Limb (tissue), 2 donors: ENCODE measurements around the gene COMP.

ENCODE experiments used
- DNase-seq, 2 donors: peaks; one replicate each; pipeline ENCODE4 v3.0.0-alpha.2; 2016; ENCODE audit errors: extremely low spot score in 2 of 2

The COMP gene

DNA sequence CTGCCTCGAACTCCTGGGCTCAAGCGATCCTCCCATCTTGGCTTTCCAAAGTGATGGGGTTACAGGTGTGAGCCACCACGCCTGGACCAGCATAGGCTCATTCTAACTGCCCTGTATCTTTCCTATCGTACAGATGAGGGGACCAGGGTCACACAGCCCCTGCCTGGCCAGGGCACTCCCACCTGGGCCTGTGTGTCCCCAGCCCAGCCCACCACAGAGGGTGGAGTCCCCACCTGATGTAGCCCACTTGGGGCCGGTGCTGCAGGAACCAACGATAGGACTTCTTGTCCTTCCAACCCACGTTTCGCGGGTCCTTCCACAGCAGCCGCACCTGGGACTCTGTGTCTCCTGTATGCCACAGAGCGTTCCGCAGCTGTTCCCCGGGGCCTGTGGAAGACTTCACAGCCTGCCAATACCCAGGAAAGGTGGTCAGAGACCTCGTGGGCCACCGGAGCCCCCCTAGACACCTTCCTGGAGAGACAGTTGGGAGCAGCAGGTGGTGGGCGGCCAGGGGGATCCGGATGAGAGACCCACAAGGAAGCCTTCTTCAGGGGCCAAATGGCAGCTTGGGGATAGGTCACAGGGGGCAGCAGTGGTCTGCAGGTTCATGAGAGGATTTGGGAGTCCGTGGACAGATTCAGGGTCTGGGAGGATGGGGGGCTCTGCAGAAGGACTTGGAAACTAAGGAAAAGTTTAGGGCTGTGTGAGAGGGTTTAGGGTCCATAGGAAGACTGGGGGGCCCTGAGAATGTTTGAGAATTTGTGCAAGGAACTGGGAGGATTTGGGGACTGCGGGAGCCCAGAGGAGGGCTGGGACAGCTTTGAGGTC lies 6.9 kb downstream of the COMP start:
- DNase-seq: no peak

DNA sequence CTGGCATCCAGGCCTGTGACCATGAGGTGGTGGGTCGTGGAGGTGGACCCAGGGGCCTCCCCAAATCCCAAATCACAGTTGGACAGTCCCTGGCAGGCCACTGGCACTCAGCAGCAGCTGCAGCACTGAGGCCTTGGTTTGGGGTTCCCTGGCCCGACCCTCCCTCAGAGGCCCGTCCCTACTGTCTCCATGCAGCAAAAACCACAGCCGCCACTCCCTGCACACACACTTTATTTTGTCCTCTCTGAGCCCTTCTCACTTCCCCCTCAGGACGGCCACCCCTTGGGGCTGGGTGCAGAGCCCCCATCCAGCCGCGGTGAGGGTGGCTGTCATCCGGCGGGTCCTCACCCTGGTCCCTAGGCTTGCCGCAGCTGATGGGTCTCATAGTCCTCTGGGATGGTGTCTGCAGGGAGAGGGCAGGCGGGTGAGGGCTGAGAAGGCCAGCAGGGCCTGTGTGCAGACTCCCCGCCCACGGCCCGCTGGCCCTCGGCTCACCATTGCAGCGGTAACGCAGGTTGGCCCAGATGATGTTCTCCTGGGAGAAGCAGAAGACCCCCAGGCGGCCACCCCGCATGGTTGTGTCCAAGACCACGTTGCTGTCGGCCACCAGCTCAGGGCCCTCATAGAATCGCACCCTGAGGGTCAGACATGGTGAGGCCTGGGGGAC lies 8.4 kb downstream of the COMP start:
- no peak for DNase-seq

DNA sequence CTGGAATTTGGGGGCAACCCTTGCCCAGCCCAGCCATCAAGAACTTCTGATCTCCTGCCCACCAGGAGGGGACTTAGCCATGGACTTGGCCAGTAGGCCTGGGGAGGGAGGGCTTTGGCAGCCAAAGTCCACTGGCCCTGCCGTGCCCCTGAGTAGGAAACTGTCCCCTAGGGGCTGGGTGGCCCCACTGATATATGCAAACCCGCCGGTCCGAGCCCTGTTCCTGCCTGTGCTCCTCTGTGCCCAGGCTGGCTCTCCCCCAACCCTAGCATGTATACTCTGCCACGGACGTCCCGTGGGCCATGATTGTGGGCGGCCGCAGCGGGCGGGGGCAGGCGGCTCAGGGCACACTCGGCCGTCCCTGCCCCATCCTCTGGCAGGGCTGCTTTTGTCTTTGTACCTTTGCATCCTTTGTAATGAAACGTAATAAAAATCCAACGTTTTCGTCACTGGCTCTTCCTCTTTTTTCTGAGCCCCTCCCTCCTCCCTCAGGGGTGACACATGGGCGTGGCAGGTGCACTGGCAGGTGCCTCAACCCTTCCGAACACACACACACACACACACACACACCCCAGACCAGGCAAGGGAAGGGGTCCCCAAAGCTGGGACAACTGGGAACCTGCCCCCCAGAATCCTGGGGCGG lies 9.1 kb downstream of the COMP start:
- no peak for DNase-seq

GRCh38 chr19:18781047-18781600 lies 10.0 kb downstream of the COMP start:
- DNase-seq: no peak

DNA sequence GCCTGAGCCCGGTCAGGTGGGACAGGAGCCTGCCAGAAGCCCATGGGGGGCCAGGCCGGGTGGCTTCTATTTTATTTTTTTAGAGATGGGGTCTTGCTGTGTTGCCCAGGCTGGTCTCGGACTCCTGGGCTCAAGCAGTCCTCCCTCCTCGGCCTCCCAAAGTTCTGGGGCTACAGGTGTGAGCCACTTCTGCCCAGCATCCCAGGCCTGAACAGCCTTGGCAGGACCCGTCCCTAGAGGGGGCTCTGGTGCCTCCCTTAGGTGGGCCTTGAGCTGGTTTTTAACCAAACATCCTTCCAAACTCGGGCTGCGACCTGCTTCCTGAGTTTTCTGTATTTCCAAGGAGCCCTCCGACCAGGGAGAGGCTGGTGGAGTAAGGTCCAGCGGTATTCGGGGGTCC lies 10.5 kb downstream of the COMP start:
- no peak for DNase-seq

DNA sequence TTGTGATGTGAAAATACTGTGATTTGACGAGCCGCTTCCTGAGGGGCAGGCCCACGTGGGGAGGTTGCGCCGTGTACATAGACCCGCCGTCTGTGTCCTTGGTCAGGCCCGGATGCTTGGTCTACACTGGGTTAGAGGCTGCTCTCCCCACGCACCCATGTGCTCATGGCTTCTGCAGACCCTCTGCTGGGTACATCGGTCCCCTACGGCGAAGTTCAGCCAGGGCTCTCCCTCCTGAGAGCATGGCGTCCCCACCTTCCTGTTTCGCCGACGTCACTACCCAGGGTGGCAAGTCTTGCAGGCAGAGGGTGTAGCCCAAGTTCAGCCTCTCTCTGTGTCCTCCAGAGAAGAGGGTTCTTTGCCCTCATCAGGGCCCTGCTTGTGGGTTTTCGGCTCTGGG lies 11.0 kb downstream of the COMP start:
- DNase-seq: no peak

- DNase-seq: no peak
Observed at GRCh38 chr19:18778826-18779495, 12.1 kb downstream of the COMP start.

- no peak for DNase-seq
Observed at GRCh38 chr19:18778076-18778389, 13.1 kb downstream of the COMP start.

DNA sequence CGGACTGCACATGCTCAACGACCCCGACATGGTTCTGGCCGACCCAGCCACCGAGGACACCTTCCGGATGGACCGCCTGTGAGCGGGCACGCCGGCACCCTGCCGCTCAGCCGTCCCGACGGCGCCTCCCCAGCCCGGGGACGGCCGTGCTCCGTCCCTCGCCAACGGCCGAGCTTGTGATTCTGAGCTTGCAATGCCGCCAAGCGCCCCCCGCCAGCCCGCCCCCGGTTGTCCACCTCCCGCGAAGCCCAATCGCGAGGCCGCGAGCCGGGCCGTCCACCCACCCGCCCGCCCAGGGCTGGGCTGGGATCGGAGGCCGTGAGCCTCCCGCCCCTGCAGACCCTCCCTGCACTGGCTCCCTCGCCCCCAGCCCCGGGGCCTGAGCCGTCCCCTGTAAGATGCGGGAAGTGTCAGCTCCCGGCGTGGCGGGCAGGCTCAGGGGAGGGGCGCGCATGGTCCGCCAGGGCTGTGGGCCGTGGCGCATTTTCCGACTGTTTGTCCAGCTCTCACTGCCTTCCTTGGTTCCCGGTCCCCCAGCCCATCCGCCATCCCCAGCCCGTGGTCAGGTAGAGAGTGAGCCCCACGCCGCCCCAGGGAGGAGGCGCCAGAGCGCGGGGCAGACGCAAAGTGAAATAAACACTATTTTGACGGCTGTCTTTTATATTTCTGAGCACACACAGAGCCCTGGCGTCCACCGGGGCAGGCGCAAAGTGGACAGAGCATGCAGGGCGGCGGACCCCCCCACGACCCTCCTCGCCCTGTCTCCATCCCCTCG lies 13.6 kb downstream of the COMP start:
- no peak for DNase-seq

GRCh38 chr19:18776736-18777135 lies 14.4 kb downstream of the COMP start:
- DNase-seq: no peak

DNA sequence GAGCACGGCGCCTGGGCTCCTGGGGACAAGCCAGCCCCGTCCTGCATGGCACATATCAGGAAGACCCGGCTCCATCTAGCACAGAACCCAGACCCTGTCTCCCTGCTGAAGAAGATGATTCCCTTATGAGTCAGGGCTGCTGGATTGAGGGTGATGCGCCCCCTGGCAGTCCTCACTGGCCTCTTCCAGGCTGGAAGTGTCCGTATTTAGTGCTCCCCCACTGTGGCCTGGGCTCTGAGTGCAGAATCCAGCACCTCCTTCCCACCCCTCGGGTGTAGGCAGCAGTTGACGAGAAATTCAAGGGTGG lies 14.9 kb downstream of the COMP start:
- DNase-seq: no peak

DNA sequence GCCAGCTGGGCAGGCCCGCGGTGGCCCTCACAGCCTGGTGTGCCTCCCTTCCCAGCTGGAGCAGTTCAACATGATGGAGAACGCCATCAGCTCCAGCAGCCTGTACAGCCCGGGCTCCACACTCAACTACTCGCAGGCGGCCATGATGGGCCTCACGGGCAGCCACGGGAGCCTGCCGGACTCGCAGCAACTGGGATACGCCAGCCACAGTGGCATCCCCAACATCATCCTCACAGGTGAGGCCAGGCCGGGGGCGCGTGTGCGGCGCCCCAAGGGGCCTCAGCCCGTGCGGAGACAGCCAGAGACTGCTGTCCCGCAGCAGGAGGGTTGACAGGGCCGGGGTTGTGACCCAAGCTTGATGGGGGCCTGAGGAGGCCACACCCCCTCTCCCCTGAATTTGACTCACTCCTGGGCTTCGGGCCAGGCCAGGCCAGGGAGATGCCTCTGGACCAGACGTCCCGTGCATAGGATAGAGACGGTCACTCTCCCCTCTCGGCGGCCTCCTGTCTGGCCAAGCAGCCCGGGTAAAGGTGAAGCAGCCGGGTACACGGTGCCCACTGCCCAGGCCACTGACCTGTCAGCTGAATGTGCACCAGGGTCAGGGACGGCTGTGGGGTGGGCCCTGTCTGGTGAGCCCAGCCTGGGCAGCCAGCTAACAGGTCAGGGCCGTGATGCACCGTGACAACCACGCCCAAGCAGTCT lies 15.4 kb downstream of the COMP start:
- no peak for DNase-seq

DNA sequence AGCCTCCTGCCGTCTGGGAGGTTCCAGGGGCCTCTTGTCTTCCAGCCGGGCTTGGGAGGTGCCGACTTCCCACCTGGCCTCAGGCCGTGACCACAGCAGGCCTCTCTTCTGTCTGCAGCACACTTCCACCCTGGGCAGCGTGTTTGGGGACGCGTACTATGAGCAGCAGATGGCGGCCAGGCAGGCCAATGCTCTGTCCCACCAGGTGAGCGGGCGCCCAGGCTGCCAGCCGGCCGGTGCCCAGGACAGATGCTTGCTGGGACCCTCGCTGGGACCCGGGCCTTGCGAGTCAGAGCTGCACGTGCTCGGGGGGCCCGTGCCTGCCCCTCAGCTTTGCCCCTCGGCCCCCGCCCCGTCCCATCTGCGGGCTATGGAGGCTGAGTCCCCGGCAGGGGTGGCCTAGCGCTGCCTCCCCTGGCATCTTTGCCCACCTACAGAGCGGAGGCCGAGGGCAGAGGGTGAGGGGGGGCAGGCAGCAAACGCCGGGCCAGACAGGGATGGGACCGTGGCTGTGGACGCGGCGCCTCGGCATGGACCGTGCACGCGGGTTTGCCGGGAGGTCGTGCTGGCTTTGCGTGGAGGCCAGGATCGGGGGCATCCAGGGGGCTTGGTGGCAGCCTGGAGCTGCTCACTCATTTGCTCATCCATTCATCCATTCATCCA lies 16.2 kb downstream of the COMP start:
- no peak for DNase-seq

DNA sequence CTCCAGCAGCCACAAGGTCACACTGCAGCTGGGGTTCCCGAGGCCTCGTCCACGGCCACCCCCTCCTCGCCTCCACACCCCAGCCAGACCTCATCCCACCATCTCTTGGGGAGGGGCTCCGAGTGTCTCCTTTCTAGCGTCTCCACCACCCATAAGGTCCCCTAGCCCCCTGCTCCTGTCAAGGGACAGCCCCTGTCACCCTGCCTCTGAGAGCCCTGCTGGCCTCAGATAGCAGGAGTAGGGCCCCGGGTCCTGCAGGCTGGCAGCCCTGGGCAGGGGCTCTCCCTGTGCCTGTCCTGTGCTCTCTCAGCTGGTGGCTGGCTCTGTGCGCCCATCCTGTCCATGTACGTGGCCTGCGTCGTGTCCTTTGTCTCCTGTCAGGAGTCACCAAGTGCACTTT lies 17.0 kb downstream of the COMP start:
- DNase-seq: no peak

DNA sequence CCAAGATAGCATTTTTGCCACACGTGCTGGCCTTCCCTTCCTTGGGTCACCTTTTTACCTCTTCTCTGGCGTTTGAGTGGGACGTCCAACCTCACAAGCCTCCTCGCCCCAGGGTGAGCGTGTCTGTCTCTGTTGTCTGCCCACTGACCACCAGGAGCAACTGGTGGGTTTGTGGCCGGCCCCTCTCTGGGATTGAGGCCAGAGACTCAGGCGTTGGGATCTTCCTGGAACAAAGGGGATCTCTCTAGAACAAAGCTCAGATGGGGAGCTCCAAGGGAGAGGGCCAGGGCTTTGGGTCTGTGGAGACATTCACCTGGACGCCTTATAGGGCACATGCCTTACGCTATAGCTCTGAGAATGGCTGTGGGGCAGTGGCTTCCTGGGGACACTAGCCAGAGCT lies 17.4 kb downstream of the COMP start:
- DNase-seq: no peak

DNA sequence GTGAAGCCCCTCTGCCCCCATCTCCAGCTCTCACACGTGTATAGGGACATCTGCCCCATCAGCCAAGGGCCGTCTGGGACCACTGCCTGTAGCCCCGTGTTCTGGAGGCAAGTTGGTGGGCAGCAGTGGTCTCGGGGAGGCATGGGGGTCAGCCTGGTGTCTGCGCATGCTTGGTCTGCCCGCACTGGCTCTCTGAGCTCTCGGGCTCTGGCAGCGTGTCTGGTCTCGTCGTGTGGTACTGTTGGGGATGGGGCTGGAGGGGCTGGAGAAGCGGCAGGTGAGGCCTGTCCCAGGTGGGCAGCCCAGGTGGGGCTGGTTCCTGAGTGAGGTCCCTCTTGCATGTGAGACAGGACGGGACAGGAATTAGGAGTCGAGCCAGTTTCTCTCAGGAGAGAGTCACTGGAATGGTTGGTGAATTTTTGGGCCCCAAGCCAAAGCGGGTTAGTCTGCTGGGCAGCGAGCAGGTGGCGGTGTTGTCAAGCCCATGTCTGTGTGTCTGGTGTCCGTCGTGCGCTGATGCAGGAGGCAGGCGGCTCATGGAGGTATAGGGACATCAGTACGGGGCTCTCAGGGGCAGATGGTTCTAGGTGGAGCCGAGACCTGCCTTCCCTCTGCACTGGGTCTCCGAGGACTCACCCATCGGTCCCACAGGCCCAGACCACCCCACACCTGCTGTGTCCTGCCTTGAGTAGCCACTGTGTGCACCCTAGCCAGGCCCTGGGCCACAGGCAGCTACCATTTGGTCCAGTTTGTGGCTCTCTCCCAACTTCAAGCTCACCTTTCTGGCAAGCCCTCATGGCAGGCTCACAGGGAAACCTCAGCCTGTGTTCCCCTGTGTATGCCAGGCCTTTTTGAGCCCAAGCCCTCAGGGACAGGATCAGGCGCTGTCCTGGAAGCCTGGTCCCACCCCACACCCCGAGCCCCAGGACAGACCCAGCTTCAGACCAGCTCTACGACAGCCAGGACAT lies 18.2 kb downstream of the COMP start:
- DNase-seq: no peak

DNA sequence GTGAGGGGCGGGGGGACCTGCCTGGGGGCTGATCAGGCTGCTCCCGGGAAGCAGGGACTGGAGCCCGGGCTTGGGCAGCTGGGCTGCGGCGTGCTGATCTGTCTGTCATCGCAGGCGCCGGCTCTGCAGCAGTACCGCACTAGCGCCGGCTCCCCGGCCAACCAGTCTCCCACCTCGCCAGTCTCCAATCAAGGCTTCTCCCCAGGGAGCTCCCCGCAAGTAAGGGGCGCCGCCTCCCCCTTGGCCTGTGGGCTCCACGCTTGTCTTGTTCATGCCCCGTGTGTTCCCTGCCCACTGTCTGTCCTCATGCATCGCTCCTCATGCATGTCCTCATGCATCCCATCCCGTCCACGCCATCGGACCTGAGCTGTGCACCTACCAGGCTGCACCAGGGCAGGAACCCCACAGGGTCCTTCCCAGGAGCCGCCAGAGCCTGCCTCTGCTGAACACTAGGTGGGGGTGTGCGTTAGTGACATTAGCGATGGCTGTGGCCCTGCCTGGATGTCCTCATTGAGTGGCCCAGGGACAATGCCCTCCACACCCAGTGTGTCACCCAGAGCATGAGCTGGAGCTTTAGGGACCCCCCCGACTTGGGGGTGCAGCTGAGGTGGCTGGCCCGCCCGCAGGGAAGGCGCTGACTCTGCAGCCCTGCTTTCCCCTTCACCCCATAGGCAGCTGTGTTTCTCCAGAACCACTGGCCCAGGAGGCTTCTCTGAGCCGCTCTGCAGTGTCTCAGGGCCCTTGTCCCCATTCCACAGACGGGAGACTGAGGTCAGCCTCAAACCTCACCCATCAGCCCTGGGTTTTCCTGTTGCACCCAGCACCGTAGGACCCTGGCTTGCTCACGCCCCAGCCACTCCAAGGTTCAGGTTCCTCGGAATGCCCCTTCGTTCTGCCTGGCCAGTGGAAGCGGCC lies 19.5 kb downstream of the COMP start:
- DNase-seq: no peak
